Stomach (tissue), 4 donors: ENCODE measurements around the gene MMGT1.

ENCODE experiments used
- CTCF ChIP-seq, 7 experiments: fragments of 450-650 bp in 4 of 7; fragments of 200-600 bp in 3 of 7; sonication (generic) in 3 of 7; IDR thresholded peaks; one replicate each; pipeline ENCODE4 v1.5.1; 2016 to 2019; ENCODE audit warnings: antibody characterized with exemption in 7 of 7, control low read depth in 2 of 7, mild to moderate bottlenecking in 1 of 7
- EP300 ChIP-seq: sonication (generic); formaldehyde crosslinking; IDR thresholded peaks from one replicate; pipeline ENCODE4 v1.6.1; 2017; ENCODE audit warnings: antibody characterized with exemption
- POLR2A ChIP-seq, 4 donors: fragments of 450-650 bp; IDR thresholded peaks; one replicate each; pipeline ENCODE4 v1.6.1; 2016; ENCODE audit warnings: antibody characterized with exemption in 4 of 4, control low read depth in 2 of 4, mild to moderate bottlenecking in 1 of 4, moderate library complexity in 1 of 4

- TF ChIP-seq CTCF (IDR thresholded peaks at IDR 0.05), result no peak
- TF ChIP-seq EP300, result no peak
- no peak for TF ChIP-seq POLR2A (IDR thresholded peaks at IDR 0.05)
Observed at GRCh38 chrX:135981010-135981409, 7.2 kb upstream of the MMGT1 start.
